ENCODE measurements around the gene ACOX3.

Gene ACOX3

DNA sequence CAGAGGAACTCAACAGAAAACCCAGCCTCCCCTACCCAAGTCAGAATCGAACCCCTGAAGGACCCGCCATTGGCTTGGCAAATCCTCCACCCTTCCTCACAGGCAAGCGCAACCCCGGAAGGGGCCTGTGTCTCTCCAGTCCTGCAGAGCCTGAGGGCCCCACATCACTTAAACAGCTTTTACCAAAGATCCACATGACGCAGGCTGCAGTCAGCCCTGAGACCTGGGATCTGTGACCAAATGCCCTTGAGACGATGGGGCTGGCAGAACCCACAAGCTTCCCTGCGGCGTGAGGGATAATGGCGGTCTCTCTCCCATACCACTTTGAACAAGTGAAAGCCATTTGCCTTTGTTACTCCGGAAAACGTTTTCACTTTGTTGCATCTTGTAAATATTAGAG lies 54.9 kb downstream of the ACOX3 start:
- no peak overlapping the region for H3K27ac ChIP-seq
- no peak for TF ChIP-seq ZFX (IDR thresholded peaks at IDR 0.05)
- TF ChIP-seq, protein P1, sequence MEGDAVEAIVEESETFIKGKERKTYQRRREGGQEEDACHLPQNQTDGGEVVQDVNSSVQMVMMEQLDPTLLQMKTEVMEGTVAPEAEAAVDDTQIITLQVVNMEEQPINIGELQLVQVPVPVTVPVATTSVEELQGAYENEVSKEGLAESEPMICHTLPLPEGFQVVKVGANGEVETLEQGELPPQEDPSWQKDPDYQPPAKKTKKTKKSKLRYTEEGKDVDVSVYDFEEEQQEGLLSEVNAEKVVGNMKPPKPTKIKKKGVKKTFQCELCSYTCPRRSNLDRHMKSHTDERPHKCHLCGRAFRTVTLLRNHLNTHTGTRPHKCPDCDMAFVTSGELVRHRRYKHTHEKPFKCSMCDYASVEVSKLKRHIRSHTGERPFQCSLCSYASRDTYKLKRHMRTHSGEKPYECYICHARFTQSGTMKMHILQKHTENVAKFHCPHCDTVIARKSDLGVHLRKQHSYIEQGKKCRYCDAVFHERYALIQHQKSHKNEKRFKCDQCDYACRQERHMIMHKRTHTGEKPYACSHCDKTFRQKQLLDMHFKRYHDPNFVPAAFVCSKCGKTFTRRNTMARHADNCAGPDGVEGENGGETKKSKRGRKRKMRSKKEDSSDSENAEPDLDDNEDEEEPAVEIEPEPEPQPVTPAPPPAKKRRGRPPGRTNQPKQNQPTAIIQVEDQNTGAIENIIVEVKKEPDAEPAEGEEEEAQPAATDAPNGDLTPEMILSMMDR (conservative IDR thresholded peaks at IDR 0.05), result no peak

DNA sequence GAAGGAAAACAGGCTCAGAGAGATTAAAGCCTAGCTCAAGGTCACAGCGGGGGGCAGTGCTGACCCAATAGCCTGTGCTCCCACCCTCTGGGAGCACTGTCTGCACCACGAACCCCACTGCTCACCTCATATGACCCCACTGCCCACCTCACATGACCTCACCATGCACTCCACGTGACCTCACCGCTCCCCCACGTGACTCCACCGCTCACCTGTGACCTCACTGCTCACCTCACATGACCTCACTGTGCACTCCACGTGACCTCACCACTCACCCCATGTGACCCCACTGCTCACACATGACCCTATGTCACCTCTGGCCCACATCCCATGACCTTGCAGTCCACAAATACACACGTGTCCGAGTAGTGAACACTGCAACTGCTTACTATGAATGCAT lies 55.4 kb downstream of the ACOX3 start:
- TF ChIP-seq, protein P1 (conservative IDR thresholded peaks at IDR 0.05), result no peak
- no peak for TF ChIP-seq ZFX (IDR thresholded peaks at IDR 0.05)
- no peak overlapping the region for H3K27ac ChIP-seq

DNA sequence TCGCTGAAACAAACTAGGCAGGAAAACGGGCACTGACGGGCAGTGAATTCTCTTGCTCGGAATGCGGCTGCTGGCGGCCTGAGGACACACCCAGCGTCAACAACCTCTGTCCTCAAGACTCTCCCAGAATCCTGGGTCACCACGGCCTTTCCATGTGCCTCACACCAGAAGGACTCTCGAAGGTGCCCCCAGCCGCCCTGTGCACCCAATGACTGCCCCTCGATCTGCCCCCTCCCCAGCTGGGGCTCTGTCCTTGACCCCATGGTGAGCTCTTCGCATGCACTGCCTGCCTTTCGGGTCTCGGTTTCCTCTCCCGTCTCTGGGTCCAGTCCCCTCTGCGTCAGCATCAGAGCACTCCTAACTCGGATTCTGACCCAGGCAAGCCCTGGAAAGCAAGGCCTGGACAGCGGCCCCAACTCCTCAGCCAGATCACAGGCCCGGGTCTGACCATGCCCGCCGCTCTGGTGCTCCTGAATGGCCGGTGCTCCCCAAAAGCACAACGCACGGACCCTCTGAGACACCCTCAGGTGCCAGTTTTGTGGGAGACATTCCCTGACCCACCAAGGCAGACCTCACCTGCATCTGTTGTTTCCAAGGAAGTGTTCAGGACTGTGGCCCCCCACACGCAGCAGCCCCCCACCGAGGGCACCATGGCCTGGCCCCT lies 56.0 kb downstream of the ACOX3 start:
- TF ChIP-seq ZFX (IDR thresholded peaks at IDR 0.05), result no peak
- TF ChIP-seq, protein P1 (conservative IDR thresholded peaks at IDR 0.05), result no peak
- H3K27ac ChIP-seq, result no peak overlapping the region

DNA sequence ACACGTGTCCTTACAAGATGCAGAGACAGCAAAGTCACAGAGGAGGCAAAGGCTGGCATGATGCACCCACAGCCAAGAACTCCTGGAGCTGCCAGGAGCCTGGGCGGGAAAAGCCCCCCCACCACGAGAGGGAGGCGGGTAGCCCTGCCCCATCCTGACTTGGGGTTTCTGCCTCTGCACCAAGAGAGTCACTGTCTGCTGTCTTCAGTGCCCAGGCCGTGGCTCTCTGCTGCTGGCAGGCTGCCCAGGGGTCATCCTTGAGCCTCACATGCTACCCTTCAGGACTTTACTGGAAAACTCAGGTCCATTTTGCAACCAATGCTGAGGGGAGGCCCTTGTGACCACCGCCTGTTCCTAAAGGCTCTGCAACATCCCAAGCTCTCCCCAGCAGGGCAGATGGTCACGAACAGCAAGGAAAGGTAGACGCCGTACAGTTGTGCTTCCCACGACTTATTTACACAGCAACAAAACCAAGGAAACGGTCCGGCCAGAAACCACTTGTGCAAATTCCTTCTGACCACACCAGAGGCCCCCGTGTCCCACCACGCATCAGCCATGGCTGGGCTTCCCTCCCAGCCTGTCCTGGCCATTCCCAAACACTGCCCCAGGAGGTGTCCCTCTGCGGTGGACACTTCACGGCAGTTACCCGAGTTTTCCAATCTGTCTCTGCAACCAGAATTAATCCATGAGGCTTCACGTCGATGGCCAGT lies 56.9 kb downstream of the ACOX3 start:
- no peak for TF ChIP-seq ZFX (IDR thresholded peaks at IDR 0.05)
- TF ChIP-seq, protein P1 (conservative IDR thresholded peaks at IDR 0.05), result no peak
- H3K27ac ChIP-seq, result no peak overlapping the region

DNA sequence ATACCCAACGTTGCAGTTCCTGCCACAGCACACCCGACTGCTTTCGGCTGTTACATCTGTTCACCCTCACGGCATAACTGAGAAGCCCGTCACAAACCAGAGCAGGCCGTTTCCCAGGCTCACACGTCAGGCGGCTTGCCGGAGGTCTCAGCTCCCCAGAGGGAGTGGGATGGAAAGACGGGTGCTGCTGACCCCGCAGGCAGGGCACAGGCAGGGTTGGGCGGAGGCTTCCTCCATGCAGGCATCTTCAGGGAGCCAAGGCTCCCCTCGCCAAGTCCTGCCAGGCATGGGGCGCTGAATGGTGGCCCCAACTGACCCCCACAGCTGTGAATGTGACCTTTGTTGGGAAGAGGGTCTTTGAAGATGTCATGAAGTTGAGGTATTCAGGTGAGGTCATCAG lies 57.5 kb downstream of the ACOX3 start:
- TF ChIP-seq, protein P1 (conservative IDR thresholded peaks at IDR 0.05), result no peak
- no peak for TF ChIP-seq ZFX (IDR thresholded peaks at IDR 0.05)
- no peak overlapping the region for H3K27ac ChIP-seq

DNA sequence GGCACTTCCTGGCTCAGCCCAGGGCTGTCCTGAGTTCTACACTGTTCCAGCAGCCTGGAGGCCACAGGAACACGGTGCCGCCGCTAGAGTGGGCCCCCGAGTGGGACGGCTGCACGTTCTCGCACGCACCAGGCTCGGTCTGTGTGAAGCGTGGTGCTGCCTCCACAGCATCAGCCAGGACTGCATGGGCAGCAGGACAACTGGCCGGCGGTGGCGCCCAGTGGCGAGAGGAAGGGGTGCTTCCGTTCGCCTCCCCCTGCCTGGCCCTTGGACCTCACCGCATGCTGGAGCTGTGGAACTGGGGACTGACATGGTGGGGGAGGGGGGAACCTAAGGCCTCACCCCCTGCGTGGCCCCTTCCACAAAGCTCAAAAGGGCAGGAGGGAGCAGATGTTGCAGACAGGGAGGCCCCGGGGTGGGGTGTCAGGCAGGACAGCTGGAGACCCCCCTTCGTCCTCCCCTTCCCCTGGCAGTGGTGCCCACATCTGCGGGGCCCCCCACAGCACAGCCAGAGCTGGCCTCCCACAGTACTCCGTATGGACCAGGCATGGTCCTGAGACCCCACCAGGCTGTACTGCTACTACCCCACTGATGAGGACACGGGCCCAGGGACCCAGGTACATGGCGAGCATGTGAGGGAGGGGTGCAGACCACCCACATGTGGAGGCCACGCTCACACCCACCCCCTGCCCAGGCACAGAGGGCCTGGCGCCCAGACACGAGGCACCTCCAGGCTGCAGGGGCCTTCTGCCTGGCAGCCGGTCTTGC lies 58.5 kb downstream of the ACOX3 start:
- H3K27ac ChIP-seq, result no peak overlapping the region
- TF ChIP-seq ZFX (IDR thresholded peaks at IDR 0.05), result no peak
- TF ChIP-seq, protein P1 (conservative IDR thresholded peaks at IDR 0.05), result no peak
